HG03460 (cell line): ENCODE results near the gene PTPRD.

ENCODE experiments used
- ATAC-seq: cut with Tn5 transposase; IDR thresholded peaks from one replicate; pipeline ENCODE4 v1.9.1; 2021; ENCODE audit not compliant: unreplicated experiment

The PTPRD gene

DNA sequence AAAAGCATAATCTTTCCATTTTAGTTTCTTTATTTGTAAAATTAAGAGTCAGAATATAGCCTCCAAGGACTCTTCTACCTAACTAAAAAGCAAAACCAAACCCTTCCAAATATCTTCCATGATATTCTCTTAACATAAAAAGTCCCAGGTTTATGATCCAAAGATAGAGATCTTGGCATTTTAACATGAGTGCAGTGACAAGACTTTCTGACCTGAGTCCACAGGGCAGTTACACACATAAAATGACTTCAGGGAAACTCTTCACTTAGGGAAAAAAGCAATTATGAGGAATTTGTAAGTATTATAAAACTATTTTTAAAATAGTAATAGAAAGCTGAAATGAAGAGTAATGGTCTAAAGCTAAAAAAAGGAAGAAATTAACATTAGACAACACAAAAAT lies 2040.6 kb downstream of the PTPRD start:
- ATAC-seq: no peak

DNA sequence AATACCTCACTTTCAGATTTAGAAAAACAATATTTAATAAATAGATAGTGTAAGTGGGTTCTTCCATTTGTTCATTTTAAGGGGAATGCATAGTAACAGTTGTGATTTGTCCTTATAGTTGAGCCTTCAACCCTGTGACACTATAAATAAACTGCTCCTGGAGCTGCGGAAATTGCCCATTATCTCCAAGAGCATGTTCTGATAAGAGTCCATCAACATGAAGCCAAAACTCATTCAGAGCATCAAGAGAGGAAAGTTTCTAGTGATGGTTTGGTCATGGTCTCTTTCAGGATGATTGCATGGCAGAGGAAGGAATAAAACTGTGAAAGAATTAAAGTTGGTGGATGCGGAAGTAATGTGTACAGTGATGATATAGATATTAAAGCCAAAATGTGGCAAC lies 2041.2 kb downstream of the PTPRD start:
- ATAC-seq: no peak

DNA sequence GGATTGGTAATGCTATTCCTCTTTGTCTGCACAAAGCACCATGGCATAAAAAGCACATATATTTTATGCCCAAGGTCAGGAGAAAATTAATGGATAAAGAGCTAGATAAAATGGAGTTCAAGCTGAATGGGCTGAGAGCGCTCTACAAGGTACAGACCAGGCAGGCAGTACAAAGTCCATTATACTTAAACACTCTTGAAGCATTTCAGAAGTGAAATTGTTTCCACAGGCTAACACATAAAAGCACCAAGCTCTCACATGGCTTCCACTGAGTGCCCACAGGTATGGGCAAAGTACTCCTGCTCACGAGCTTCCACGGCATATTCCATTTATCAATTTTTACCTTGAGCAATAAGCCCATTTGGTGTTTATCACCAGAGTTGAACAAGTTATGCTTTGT lies 2042.0 kb downstream of the PTPRD start:
- ATAC-seq: no peak

DNA sequence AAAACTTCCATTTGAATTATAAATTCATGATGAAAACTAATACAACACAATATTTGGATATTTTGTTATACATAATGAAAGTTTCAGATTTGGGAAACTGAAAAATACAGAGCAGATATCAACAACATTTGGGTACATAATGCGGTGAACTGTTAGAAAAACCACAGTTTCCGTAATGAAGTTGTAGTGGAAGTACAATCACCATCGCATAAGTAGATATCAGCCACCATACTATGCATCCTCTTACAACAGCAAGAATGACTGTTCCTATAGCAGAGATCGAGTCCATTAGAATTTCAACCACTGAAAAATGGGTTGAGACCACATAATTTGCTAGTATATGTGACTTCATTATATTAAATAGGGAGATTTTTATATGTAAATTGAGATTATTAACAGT lies 2043.0 kb downstream of the PTPRD start:
- ATAC-seq: no peak

DNA sequence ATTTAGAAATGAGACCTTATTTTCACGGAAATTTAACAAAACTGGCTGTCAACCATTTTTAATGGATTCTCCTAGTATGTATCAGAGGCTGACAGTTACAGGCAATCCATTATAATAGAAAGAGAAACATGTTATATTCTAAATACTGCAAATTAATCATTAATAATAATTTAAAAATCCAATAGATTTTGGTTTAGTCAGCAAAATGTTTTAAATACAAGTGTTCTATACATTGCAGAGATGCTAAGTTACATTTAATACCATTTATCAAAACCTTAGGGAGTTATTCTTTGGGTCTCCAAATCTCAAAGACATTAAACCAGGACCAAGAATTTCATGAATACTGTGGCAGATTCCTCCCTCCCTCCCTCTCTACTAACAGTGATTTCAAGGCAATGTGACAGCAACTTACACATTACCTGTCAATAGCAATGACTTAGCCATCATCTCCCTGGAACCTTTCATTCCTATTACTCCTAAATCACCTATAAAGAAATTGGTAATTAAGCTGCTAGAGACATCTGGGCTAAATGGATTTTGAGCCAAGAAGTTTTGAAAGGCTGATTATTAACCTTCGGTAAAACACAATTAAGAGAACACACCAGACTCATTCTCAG lies 2044.7 kb downstream of the PTPRD start:
- ATAC-seq: no peak

DNA sequence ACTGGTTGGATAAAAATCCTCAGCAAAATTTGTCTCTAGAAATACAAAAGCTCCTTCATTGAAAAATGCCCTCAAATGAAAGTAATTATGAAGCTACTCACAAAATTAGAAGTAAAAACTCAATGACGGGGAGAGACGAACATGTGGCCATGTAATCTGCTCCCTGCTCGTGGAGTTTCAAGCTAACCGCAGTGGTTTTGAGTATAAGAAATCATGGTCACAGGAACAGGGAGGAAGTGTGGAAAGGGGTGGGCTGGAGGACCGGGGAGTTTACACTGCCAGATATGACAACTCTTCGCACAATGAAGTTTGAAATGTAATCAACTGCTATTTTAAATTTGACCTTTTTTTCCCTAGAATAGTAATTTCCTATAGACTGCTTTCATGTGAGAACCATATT lies 2047.8 kb downstream of the PTPRD start:
- ATAC-seq: no peak

DNA sequence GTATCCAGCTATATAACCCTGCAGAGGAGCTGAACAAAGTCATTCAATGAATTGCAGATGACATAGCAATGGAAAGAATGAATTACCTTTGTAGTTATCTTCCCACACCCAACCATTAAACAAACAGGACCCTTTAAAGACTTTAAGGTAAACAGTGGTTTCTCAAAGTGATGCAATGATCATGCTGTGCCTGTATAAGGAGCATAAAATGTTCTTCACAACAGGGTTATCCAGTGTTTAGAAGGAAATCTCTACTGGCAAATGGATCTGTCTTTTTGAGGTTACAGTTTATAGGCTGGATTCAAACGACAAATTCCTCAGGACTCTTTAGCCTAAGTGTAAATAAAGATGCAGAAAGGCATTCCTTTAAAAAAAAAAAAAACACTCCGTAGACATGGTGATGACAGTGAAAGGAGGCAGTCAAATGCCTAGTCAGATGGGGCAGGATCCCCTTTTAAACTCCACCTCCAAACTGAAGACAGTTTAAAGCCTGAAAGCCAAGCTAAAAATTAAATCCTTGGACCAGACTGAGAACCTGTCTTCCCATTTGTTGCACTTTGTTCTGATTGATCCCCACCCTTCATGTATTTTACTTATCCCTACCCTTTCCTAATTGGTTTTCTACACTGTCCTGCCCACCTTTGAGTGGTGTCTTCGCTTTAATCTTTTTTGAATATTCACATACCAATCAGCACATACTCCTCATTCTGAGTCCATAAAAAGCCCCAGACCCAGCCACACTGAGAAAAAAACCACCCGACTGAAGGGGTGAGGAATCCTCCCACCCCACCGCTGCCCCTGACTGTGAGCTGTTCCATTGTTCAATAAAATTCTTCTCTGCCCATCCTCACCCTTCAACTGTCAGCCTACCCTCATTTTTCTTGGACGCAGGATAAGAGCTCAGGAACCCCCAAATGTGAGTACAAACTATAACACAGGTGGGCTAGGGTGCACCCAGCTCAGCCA lies 2052.0 kb downstream of the PTPRD start:
- ATAC-seq: no peak

DNA sequence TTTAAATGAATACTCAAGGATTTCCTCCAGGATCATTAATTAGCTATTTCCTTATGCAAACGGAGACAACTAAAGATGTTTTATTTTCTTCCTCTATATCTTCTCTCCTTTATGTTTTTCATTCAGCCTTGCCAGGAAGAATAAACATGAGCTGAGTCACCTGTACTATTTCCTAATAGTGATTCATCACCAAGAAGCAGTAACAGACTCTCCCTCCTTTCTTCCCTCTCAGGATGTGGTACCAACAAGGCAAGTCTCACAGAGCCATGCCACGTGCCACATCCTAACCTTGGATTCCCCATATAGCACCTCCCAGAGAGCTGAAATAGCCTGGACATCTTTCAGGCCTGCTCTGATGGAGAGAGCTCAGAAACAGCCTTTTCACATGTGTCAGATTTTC lies 2054.6 kb downstream of the PTPRD start:
- no peak for ATAC-seq

DNA sequence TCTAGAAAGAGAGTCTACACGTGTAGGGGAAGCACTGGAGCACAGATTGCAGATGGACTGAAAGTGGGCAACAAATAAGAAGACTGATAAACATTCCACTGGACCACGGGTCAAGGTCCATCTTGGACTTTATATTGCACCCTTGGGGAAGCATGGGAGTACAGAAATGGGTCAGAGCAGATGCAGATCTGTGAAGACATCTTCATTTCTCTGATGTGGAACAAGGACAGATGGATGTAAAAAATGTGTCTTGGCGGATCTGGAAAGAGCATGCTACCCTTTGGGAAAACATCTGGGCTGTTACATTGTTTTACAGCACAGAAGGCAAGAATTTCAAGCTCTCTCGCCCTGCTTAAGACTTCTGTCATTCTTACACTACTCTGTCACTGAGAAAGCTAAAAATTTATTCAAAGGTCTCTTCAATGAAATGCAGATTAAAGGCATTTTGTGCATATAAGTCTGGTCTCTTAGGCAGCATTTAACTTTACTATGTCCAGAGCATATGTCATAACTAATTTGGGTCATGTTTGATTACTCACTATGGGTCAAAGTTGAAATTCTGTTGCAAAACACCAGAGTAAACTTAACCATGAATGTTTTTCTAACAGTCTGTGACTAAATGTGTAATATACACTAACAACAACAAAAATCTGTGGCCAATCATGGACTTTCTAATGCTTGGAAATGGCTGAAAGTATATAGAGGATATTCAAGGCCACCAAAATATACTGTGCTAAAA lies 2056.9 kb downstream of the PTPRD start:
- ATAC-seq: no peak

DNA sequence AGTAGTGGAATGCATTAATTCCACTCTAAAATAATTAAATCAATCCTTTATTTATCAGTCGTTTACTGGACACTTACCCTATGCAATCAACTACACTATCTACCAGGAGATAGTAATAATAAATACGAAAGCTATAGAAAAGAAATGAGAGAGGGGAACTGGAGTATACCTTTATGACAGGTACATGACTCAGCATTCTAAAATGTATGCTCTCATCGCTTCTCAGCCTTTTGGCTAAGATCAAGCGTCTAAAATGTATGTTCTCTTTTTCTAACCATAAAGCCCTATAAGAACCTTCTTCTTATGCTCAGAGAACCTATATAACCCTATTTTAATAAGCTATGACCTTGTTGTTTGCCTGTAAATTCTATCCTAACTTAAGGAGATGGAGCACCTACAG lies 2059.4 kb downstream of the PTPRD start:
- ATAC-seq: no peak

DNA sequence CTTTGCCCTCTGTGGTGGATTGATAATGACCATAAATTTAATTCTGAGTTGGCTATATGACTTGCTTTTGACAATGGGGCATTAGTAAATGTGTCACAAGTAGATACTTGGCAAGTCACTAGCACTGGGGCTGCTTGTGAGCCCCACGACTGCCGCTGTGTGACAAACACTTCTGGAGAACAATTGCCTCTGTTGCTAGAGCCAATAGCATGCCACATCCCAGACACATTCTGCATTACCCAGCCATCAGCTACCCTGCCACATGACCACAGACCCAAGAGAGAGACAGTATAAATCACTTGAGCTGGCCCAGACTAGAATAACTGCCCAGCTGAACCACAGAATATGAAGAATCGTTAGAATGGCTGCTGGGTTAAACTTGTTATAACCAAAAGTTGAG lies 2060.1 kb downstream of the PTPRD start:
- no peak for ATAC-seq

DNA sequence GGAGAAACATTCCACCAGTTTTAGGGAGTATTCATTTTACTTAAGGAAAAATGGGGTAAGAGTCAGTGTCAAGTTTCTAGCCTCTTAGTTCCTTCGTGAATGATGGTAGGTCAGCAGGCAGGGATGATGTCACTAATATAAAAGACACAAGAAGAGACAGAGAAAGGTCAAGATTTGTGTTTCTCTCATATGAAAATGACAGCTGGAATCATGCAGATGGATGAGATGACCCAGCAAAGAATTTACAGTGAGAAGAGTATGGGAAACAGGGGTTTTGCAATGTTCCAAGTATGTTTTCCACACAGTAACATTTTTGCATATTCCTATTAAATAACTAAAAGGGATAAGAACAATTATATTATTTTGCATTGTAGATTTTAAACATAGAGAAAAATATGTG lies 2063.6 kb downstream of the PTPRD start:
- ATAC-seq: no peak

DNA sequence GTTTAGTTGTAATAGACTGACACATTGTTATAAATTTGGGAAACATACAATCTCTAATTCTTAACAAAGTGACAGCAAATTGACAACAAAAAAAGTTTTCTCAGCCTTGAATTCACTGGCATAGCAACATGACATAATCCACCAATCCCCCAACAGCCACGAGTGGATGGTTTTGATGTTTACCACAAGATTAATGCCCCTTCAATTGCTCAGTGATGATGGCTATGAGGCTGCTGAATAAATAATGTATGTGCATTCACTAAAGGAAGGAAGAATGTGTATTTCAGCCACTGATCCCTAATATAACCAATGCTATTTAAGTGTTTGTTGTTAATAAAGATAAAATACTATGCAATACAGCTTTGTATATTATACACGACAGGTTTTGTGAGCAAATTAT lies 2069.6 kb downstream of the PTPRD start:
- no peak for ATAC-seq

DNA sequence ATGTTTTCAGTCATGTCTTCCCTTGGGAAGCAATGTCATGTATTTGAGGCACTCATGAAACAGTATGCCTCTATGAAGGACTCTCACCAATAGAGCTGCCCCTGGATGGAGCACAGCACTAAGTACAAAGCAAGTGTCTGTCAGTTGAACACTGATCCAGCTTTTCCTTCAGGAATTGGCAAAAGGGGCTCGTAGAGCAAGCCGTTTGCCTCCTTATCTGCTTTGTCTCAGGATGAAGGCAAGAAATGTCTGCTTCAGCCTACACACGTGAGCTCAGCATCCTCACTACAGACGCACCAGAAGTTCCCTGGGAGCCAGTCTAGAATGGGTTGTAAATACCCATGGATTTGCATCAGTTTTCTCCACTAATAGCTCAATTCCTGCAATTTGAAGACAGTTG lies 2070.3 kb downstream of the PTPRD start:
- ATAC-seq: no peak

DNA sequence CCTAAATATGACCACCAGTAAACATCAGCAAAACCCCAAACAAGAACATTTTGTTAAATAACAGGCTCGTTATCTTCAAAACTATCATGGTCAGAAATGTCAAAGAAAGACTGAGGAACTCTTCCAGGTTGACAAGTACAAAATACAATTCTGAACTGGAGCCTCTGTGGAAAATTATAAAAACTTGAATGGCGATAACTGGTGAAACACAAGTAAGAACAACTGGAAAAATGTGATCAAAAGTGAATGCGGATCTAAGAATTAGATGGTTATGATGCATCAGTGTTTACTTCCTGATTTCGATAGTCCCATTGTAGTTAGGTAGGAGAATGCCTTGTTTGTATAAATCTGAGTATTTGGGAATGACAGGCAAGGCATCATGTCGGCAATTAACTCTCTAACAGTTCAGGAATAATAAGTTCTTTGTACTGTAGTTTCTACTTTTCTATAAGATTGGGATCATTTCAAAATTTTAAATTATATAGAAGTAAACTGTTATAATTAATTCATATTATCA lies 2073.1 kb downstream of the PTPRD start:
- ATAC-seq: no peak

DNA sequence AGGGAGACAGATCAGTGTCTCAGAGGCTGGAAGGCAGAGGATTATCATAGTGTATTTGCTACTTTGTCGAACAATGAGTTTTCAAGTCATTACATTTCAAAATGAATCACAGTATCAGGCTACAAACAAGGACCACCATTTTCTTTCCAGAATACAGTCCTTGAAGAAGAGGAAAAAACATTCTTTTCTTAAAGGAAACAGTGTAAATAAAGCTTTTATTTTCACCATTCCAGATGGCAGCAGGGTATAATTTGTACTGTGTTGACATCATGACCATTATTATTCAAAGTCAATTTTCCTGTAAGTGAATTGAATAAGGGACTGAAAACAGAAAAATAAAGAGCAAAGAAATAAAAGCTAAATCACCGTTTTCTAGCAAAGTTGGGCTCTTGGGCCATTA lies 2076.0 kb downstream of the PTPRD start:
- no peak for ATAC-seq

DNA sequence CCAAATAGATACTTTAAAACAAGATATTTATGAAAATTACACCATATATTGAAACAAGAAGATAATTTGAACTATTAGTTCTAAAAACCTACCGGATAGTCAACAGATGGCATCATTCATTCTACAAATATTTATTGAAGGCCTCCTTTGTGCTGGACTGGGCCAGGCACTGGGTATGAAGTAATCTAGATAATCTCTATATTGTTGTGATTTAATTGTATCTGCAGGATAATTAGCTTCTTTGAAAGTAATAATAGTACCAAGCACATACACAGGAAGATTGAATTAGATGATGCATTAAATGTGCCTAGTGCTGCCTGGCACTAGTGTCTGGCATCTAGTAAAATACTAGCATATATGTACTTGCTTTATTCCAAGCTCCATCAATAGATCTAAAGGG lies 2078.0 kb downstream of the PTPRD start:
- no peak for ATAC-seq

DNA sequence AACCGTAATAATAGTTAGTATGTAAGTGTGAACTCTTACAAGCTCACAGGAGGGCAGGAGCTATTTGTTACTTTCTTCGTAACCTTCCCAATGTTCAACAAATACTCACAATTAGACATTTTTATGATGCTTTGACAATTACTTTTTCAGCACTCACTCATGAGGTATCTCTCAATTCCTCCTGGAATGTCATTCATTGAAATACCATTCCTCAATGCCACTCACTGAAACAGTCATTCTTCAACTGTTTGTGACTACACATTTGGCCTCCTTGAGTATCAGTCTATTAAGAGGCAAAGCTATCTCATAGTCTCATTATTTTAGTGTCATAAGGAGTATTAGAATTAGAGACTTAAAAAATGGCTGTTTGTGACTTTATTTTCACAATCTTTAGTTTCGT lies 2079.1 kb downstream of the PTPRD start:
- no peak for ATAC-seq

DNA sequence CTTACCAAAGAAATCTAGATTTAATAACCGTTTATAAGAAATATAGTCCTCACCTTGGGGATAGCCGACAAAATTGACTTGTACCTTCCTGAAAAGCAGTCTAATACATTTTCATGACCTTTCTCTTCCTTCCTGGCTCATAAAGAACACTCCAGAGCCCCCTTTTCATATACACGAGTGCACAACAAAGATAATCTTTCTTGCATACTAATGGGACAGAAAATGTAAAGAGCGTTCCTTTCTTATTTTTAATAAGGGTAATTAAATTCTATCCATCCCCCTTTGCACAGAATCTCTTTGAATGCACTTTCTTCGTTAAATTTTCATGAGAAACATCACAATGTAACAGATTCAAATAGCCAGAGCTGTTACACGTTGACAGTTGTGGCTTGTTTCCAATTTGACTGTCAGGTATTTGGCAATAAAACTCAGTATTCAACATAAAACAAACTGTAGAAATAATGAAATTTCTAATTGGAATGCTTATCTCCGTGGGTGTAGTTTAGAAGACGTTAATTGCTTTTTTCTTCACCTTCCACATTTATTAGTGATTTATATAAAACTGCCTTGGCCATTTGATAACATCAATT lies 2080.9 kb downstream of the PTPRD start:
- ATAC-seq: no peak

DNA sequence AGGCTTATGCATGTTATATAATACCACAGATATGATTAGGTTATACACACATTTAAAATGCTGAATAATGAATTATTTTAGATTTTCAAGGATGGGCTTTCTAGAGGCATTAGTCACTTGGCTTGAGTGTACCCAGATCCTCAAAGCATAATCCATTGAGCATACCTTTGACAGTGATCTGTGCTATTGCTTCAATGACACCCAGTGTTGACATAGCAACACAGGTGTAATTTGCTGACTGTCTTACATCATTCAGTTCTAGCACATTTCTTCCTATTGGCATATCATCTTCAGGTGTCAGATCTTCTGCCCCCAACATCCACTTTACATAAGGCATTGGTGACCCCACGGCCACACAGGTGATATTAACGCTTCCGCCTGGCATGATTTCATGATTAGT lies 2091.7 kb downstream of the PTPRD start:
- no peak for ATAC-seq

DNA sequence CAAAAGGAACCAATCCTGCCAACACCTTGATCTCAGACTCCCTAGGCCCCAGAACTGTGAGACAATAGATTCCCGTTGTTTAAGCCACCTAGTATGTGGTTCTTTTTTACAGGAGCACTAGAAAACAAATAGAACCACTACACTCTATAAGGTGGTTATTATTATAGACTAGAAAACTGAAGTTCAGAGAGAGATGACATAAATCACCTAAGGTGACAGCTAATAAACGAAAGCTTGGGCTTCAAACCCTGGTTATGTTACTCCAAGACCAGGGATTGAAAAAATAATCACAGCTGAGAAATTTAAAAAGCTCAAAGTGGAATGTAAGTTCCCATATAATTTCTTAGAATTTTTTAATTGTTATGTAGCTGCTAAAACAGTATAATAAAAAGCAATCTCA lies 2097.1 kb downstream of the PTPRD start:
- no peak for ATAC-seq
